Tibial nerve (tissue), 4 donors: ENCODE measurements around the gene FLT4. TPM values are rescaled to one million over a fixed set of nuclear protein-coding genes. Genes with fewer than 3 reads are reported as not detected.

Source experiments
- DNase-seq, 2 donors: peaks; one replicate each; pipeline ENCODE4 v3.0.0-alpha.2; 2019; ENCODE audit warnings: low spot score in 2 of 2
- H3K27ac ChIP-seq, 4 donors: fragments of 200-600 bp; sonication (generic) in 3 of 4; one replicate each; pipeline ENCODE4 v1.5.1; 2017 to 2019; ENCODE audit warnings: mild to moderate bottlenecking in 1 of 4
- H3K27me3 ChIP-seq, 2 donors: fragments of 200-600 bp; sonication (generic) in 1 of 2; one replicate each; pipeline versions ENCODE4 v1.5.1 to v1.6.0; 2017 to 2019
- H3K36me3 ChIP-seq, 3 donors: fragments of 200-600 bp; sonication (generic); one replicate each; pipeline ENCODE4 v1.5.1; 2018 to 2019
- H3K4me1 ChIP-seq, 4 donors: fragments of 200-600 bp; sonication (generic) in 3 of 4; one replicate each; pipeline ENCODE4 v1.5.1; 2017 to 2019
- H3K4me3 ChIP-seq, 4 donors: fragments of 200-600 bp; sonication (generic) in 3 of 4; one replicate each; pipeline ENCODE4 v1.5.1; 2017 to 2019; ENCODE audit warnings: mild to moderate bottlenecking in 1 of 4, moderate library complexity in 1 of 4
- H3K9me3 ChIP-seq, 4 donors: fragments of 200-600 bp; sonication (generic) in 3 of 4; one replicate each; pipeline ENCODE4 v1.5.1; 2017 to 2019
- EP300 ChIP-seq, 2 donors: sonication (generic); formaldehyde crosslinking; IDR thresholded peaks; one replicate each; pipeline ENCODE4 v1.6.1; 2017; ENCODE audit warnings: antibody characterized with exemption in 2 of 2, mild to moderate bottlenecking in 1 of 2
- POLR2A ChIP-seq, 2 donors: fragments of 450-650 bp; IDR thresholded peaks; one replicate each; pipeline ENCODE4 v1.6.1; 2017; ENCODE audit warnings: antibody characterized with exemption in 2 of 2, mild to moderate bottlenecking in 2 of 2, moderate library complexity in 2 of 2
- WGBS, 2 donors: methylation state at CpG; one replicate each; pipeline ENCODE4 v1.1.5; 2018; 5-methylcytosine and 5-hydroxymethylcytosine counted together
- total RNA-seq, 4 donors: library from RNA; depleted of rRNA; stranded (reverse); fragments of >200 nt; gene quantifications; one replicate each; pipeline ENCODE4 v1.1.0, GENCODE V29; 2016
- TF ChIP-seq, protein P1 (sequence below), 5 experiments: fragments of 200-600 bp in 3 of 5; fragments of 450-650 bp in 2 of 5; sonication (generic) in 3 of 5; IDR thresholded peaks; one replicate each; pipeline ENCODE4 v1.5.1; 2016 to 2019; ENCODE audit warnings: antibody characterized with exemption in 5 of 5, mild to moderate bottlenecking in 3 of 5, moderate library complexity in 2 of 5

Gene FLT4
- total RNA-seq, 4 donors from 2014 or later, result 4.6 to 34.2 (median 14.9) TPM

GRCh38 chr5:180596115-180596667 is 53.2 kb downstream of the FLT4 start:
- Histone ChIP-seq H3K4me1 (peaks cover 0 to 9% (median 2%) of the 10 kb centered on the region in 4 donors), H3K27ac (no peak overlapping the region), H3K36me3 (no peaks in the 10 kb centered on the region), H3K4me3 (no peak overlapping the region), H3K27me3 (peaks cover 0 to 22% of the 10 kb centered on the region in 2 donors), H3K9me3 (no peaks in the 10 kb centered on the region)
- no peak for DNase-seq
- TF ChIP-seq, protein P1, sequence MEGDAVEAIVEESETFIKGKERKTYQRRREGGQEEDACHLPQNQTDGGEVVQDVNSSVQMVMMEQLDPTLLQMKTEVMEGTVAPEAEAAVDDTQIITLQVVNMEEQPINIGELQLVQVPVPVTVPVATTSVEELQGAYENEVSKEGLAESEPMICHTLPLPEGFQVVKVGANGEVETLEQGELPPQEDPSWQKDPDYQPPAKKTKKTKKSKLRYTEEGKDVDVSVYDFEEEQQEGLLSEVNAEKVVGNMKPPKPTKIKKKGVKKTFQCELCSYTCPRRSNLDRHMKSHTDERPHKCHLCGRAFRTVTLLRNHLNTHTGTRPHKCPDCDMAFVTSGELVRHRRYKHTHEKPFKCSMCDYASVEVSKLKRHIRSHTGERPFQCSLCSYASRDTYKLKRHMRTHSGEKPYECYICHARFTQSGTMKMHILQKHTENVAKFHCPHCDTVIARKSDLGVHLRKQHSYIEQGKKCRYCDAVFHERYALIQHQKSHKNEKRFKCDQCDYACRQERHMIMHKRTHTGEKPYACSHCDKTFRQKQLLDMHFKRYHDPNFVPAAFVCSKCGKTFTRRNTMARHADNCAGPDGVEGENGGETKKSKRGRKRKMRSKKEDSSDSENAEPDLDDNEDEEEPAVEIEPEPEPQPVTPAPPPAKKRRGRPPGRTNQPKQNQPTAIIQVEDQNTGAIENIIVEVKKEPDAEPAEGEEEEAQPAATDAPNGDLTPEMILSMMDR (IDR thresholded peaks at IDR 0.05), result no peak
- TF ChIP-seq EP300 (IDR thresholded peaks at IDR 0.05) (no peak), POLR2A (IDR thresholded peaks at IDR 0.05) (no peak)
- 83 to 86% methylated on average over 12 of the region's 12 CpGs for WGBS, 2 donors

- H3K27ac ChIP-seq, result no peak overlapping the region
- peaks cover 0 to 15% (median 2%) of the 10 kb centered on the region in 4 donors for H3K4me1 ChIP-seq
- H3K27me3 ChIP-seq, result peaks cover 0 to 27% of the 10 kb centered on the region in 2 donors
- no peaks in the 10 kb centered on the region for H3K9me3 ChIP-seq
- H3K36me3 ChIP-seq, result no peaks in the 10 kb centered on the region
- TF ChIP-seq POLR2A (IDR thresholded peaks at IDR 0.05), result no peak
- TF ChIP-seq EP300 (IDR thresholded peaks at IDR 0.05), result no peak
- TF ChIP-seq, protein P1 (IDR thresholded peaks at IDR 0.05), result no peak
- WGBS, 2 donors, result 80 to 85% methylated on average over 19 to 25 of the region's 25 CpGs
- H3K4me3 ChIP-seq, result no peak overlapping the region
- DNase-seq, result no peak
These were observed 53.9 kb downstream of the FLT4 start for GRCh38 chr5:180595381-180596114.

DNA sequence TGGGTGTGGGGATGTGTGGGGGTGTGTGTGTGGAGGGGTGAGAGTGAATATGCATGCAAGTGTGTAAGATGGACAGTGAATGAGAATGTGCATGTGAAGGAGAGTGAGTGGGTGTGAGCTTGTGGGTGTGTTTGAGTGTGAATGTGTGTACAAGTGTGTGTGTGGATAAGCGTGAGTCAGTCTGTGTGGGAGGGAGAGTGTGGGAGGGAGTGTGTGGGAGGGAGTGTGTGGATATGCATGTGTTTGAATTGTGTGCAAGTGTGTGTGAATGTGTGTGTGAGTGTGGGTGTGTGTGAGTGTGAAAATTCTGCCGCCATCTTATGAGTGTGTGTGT is 54.4 kb downstream of the FLT4 start:
- Histone ChIP-seq H3K27ac (no peak overlapping the region), H3K4me3 (no peak overlapping the region), H3K36me3 (no peaks in the 10 kb centered on the region), H3K4me1 (peaks cover 0 to 20% (median 2%) of the 10 kb centered on the region in 4 donors), H3K9me3 (no peaks in the 10 kb centered on the region), H3K27me3 (peaks cover 0 to 32% of the 10 kb centered on the region in 2 donors)
- WGBS, 2 donors, result 47 to 82% methylated on average over 2 of the region's 2 CpGs
- no peak for DNase-seq
- TF ChIP-seq, protein P1 (IDR thresholded peaks at IDR 0.05), result no peak
- TF ChIP-seq EP300 (IDR thresholded peaks at IDR 0.05) (no peak), POLR2A (IDR thresholded peaks at IDR 0.05) (no peak)

GRCh38 chr5:180594311-180595045 is 54.9 kb downstream of the FLT4 start:
- TF ChIP-seq, protein P1 (IDR thresholded peaks at IDR 0.05), result no peak
- TF ChIP-seq POLR2A (IDR thresholded peaks at IDR 0.05) (no peak), EP300 (IDR thresholded peaks at IDR 0.05) (no peak)
- no peak overlapping the region for H3K4me3 ChIP-seq
- no peak for DNase-seq
- H3K27me3 ChIP-seq, result peaks cover 0 to 38% of the 10 kb centered on the region in 2 donors
- H3K4me1 ChIP-seq, result peaks cover 0 to 22% (median 2%) of the 10 kb centered on the region in 4 donors
- H3K36me3 ChIP-seq, result no peaks in the 10 kb centered on the region
- H3K27ac ChIP-seq, result no peak overlapping the region
- H3K9me3 ChIP-seq, result no peaks in the 10 kb centered on the region
- WGBS, 2 donors, result 61 to 81% methylated on average over 10 to 14 of the region's 17 CpGs
